PC-3 (cell line): Measurements from ENCODE around the gene HUNK.

Experiments
- CTCF ChIP-seq: fragments of 300-600 bp; sonication (generic); conservative IDR thresholded peaks from 2 replicates; pipeline ENCODE4 v1.5.1; 2017; ENCODE audit warnings: antibody characterized with exemption, low read depth, mild to moderate bottlenecking, low read length
- EZH2phosphoT487 ChIP-seq: fragments of 300-600 bp; sonication (generic); IDR thresholded peaks from 2 replicates; pipeline ENCODE4 v1.6.1; 2018; ENCODE audit warnings: mild to moderate bottlenecking, antibody characterized with exemption, low read length, borderline replicate concordance

- TF ChIP-seq CTCF, result no peak
- TF ChIP-seq EZH2phosphoT487, result no peak
These were observed 31.1 kb downstream of the HUNK start for GRCh38 chr21:31903896-31904295.
